Measurements from ENCODE around the gene CPT1C.
A peak's percentile ranks its signal among the peaks of the same experiment; 100 is the strongest.
"Not testable (repeated sequence)": the region's sequence is repeated elsewhere in the genome, so short reads cannot be mapped to it uniquely, and the experiment has no call there.

Gene CPT1C

DNA sequence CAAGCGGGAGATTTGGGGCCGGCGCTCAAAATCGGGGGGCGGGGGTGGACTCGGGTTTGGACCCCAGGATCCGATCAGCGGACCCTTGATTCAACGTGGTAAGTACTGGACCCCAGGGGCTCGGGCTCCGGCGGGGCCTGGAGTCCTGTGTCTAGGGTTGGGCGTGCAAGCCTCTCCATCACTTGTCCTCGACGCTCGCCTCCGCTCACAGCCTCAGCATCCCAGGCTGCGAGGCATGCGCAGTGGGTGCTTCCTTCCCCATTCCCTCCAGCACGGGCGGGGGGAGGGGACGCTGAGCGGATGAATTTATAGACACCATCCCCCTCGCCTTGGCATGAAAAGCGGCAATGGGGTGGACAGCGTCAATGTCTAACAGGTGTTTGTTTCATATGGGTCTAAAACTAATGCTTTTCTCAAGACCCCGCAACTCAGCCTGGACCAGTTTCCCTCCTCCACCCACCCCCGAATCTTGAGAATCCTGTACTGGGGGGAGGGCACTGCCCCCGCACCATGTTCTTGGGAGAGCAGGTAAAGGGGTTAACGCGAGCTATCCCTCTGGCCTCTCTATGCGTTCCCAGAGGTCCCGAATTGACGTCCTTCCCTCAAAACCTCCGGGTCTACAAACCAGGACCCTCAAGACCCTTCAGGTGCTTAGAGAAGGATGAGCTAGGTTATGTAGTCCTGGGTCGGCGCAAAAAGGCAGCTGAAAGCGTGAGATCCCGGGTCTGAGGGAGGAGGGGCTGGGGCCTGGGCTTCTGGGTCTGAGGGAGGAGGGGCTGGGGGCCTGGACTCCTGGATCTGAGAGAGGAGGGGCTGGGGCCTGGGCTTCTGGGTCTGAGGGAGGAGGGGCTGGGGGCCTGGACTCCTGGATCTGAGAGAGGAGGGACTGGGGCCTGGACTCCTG is 579 bp downstream of the CPT1C start:
- H3K27ac ChIP-seq = no peak overlapping the region
- peak overlapping the region; percentile 21 to 43 (median 40) for H3K4me3 ChIP-seq

DNA sequence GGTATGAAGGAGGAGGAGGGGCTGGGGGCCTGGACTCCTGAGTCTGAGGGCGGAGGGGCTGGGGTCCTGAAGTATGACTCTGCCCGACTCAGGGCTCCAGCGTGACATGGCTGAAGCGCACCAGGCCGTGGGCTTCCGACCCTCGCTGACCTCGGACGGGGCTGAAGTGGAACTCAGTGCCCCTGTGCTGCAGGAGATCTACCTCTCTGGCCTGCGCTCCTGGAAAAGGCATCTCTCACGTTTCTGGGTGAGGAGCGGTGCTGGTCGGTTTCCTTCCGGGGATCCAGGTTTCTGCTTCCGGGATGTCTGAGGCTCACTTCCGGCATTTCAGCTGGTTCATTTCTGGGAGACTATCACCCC is 1.2 kb downstream of the CPT1C start:
- Histone ChIP-seq H3K4me3 (no peak overlapping the region), H3K27ac (no peak overlapping the region)

DNA sequence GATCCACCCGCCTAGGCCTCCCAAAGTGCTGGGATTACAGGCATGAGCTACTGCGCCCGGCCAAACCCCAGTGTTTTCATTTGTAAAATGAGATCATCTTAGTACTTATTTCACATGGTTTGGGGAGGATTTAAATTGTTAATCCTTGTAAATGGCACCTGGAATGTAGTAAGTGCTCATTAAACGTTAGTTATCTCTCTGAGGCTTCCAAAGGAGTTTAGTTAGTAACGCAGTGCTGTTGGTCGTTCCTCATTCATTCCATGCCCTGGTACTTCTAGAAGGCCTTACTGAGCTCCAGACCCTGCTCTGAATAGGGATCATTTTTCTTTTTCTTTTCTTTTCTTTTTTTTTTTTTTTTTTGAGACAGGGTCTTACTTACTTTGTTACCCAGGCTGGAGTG is 5.2 kb downstream of the CPT1C start:
- H3K27ac ChIP-seq = no peak overlapping the region
- no peak overlapping the region for H3K4me3 ChIP-seq

- H3K4me3 ChIP-seq = no peak overlapping the region
- no peak overlapping the region for H3K27ac ChIP-seq
These were observed 5.9 kb downstream of the CPT1C start for GRCh38 chr19:49696865-49697264.

- no peak overlapping the region for H3K4me3 ChIP-seq
- H3K27ac ChIP-seq = no peak overlapping the region
These were observed 8.4 kb downstream of the CPT1C start for GRCh38 chr19:49699364-49699763.

- H3K4me3 ChIP-seq = no peak overlapping the region
- H3K27ac ChIP-seq = no peak overlapping the region
These were observed 9.6 kb downstream of the CPT1C start for GRCh38 chr19:49700563-49700962.

- Histone ChIP-seq H3K27ac (no peak overlapping the region), H3K4me3 (no peak overlapping the region)
These were observed 10.4 kb downstream of the CPT1C start for GRCh38 chr19:49701271-49701786.

DNA sequence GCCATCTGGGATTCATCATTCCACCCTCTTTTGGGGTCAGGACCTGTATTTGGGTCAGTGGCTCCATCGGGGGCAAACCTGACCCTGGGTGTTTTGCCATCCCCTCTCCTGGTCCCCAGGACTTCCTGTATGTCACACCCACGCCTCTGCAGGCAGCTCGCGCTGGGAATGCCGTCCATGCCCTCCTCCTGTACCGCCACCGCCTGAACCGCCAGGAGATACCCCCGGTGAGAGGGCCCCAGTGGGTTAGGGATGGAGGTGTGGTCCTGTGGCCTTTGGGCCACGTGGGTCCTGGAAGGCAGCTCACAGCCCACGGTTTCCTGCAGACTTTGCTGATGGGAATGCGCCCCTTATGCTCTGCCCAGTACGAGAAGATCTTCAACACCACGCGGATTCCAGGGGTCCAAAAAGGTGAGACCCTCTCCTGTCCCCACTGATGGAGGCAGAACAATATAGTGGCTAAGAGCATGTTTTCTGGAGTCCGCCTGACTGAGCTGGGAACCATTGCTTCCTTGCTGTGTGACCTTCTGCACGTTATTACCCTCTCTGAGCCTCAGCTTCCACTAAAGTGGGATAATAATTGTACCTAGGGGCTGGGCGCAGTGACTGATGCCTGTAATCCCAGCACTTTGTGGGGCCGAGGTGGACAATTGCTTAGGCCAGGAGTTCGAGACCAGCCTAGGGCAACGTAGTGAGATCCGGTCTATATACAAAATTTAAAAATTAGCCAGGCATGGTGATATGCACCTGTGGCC is 14.1 kb downstream of the CPT1C start:
- Histone ChIP-seq H3K27ac (no peak overlapping the region), H3K4me3 (no peak overlapping the region)

DNA sequence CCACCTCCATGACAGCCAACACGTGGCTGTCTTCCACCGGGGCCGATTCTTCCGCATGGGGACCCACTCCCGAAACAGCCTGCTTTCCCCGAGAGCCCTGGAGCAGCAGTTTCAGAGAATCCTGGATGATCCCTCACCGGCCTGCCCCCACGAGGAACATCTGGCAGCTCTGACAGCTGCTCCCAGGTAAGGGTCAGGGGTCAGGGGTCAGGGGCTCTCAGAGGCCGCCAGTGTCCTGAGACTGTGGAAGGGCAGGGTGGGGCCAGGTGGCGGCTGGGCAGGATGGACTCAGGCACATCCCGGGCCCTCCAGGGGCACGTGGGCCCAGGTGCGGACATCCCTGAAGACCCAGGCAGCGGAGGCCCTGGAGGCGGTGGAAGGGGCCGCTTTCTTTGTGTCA is 15.0 kb downstream of the CPT1C start:
- no peak overlapping the region for H3K4me3 ChIP-seq
- no peak overlapping the region for H3K27ac ChIP-seq

DNA sequence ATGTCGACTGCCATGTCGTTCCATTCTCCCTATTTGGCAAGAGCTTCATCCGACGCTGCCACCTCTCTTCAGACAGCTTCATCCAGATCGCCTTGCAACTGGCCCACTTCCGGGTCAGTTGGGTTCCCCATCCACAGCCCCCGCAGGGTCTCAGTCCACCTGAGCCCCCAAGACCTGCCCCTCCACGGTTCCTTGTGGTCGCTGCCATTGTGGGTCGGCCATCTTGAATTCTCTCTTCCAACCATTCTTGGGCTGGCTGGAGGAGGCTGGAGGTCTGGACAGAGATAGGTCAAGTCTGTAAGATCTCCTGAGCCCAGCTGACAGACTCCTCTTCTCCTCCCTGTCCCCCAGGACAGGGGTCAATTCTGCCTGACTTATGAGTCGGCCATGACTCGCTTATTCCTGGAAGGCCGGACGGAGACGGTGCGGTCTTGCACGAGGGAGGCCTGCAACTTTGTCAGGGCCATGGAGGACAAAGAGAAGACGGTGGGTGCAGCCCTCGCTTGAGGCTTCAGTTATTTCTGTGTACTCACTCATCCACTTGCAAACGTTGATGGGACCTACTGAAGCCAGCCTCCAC is 19.5 kb downstream of the CPT1C start:
- H3K4me3 ChIP-seq = no peak overlapping the region

GRCh38 chr19:49712397-49712859 is 21.5 kb downstream of the CPT1C start:
- Histone ChIP-seq H3K4me3 (no peak overlapping the region), H3K27ac (peak overlapping the region in 1 of 21 experiments; percentile 36)

More for the DNA sequence above, 19.5 kb downstream of the CPT1C start:
- no peak overlapping the region for H3K27ac ChIP-seq

- Histone ChIP-seq H3K4me3 (no peak overlapping the region), H3K27ac (peak overlapping the region in 13 of 21 experiments; percentile 8 to 77 (median 36))
These were observed 22.4 kb downstream of the CPT1C start for GRCh38 chr19:49713236-49713845.

DNA sequence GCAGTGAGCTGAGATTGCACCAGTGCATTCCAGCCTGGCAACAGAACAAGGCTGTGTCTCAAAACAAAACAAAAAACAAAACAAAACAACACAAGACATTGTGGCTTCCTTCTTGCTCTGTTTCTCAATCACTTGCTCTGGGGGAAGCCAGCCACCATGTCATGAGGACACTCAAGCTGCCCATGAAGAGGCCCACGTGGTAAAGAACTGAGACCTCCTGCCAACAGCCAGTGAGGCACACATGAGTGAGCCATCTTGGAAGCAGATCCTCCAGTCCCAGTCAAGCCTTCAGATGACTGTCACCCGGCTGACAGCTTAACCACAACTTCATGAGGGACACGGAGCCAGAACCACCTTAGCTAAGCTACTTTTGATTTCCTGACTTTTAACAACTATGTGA is 25.2 kb downstream of the CPT1C start:
- no peak overlapping the region for H3K27ac ChIP-seq
- H3K4me3 ChIP-seq = no peak overlapping the region

DNA sequence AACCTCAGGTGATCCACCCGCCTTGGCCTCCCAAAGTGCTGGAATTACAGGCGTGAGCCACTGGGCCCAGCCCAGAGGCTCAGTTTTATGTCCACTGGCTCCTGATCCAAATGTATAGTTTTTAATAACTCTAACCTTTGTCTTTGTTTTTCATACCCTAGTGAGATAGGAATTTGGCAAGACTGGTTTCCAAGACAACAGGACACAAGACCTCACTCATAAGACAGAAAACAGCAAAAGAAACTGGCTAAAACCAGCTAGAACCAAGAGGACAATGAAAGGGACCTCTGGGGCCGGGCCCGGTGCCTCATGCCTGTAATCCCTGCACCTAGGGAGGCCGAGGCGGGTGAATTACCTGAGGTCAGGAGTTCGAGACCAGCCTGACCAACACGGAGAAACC is 27.6 kb downstream of the CPT1C start:
- peak overlapping the region in 1 of 21 experiments; percentile 84 for H3K27ac ChIP-seq

GRCh38 chr19:49718991-49719390 is 28.1 kb downstream of the CPT1C start:
- Histone ChIP-seq H3K4me3 (no peak overlapping the region), H3K27ac (no peak overlapping the region)

More for the DNA sequence above, 27.6 kb downstream of the CPT1C start:
- peak overlapping the region in 2 of 7 experiments; percentile 49 to 51 for H3K4me3 ChIP-seq

- H3K4me3 ChIP-seq, H3K27ac ChIP-seq: not testable (repeated sequence)
These were observed 28.5 kb downstream of the CPT1C start for GRCh38 chr19:49719420-49719819.

- Histone ChIP-seq H3K4me3 (no peak overlapping the region), H3K27ac (peak overlapping the region in 6 of 21 experiments; percentile 10 to 72 (median 38))
These were observed 36.5 kb downstream of the CPT1C start for GRCh38 chr19:49727217-49728030.

DNA sequence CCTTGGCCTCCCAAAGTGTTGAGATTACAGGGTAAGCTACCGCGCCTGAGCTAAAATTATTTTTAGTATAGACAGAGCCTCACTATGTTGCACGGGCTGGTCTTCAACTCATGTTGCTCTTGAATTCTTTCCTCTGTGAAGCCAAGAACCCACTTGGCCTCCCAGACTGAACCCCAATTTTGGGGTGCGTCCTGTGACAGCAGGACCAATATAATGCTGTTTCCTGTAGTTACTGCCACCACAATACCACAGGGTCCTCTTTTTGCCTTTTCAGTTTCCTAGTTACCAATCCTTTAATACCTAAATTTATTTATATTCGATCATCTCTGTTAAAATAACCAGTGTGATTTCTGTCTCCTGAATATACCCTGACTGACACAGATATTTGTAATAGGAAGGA is 39.2 kb downstream of the CPT1C start:
- H3K27ac ChIP-seq = no peak overlapping the region
- H3K4me3 ChIP-seq = no peak overlapping the region

- no peak overlapping the region for H3K4me3 ChIP-seq
- peak overlapping the region in 1 of 21 experiments; percentile 11 for H3K27ac ChIP-seq
These were observed 47.4 kb downstream of the CPT1C start for GRCh38 chr19:49738268-49738667.

Data from skin epidermis (tissue), 12 donors.